Measurements from ENCODE around the gene TGM1. TPM values are rescaled to one million over a fixed set of nuclear protein-coding genes. Genes with fewer than 3 reads are reported as not detected.

Gene TGM1
- total RNA-seq, 1 donor from 2014 or later, result 88.7 TPM

DNA sequence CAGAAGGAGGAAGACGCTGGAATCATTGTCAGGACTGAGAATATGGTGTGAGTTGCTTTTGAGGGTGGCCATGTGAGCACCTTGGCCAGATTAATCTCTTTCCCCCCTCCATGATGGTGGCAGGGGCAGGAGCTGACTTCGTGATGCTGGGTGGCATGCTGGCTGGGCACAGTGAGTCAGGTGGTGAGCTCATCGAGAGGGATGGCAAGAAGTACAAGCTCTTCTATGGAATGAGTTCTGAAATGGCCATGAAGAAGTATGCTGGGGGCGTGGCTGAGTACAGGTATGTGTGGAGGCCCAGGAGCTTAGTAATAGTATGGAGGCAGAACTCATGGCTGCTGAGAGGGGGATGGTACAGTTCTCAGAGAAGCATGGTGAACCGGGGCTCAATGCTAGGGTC is 24.9 kb downstream of the TGM1 start:
- DNase-seq (ENCODE audit: low read depth) (peak; percentile 91), FAIRE-seq (no peak)
- H3K36me3 ChIP-seq (ENCODE audit: control insufficient read depth, insufficient read depth, low read length), result peaks cover 26% of the 10 kb centered on the region
- no peak overlapping the region for H3K4me3 ChIP-seq (ENCODE audit: low read depth, low read length)
- H3K27me3 ChIP-seq (ENCODE audit: control insufficient read depth, insufficient read depth, low read length), result no peaks in the 10 kb centered on the region
- TF ChIP-seq, protein P1, sequence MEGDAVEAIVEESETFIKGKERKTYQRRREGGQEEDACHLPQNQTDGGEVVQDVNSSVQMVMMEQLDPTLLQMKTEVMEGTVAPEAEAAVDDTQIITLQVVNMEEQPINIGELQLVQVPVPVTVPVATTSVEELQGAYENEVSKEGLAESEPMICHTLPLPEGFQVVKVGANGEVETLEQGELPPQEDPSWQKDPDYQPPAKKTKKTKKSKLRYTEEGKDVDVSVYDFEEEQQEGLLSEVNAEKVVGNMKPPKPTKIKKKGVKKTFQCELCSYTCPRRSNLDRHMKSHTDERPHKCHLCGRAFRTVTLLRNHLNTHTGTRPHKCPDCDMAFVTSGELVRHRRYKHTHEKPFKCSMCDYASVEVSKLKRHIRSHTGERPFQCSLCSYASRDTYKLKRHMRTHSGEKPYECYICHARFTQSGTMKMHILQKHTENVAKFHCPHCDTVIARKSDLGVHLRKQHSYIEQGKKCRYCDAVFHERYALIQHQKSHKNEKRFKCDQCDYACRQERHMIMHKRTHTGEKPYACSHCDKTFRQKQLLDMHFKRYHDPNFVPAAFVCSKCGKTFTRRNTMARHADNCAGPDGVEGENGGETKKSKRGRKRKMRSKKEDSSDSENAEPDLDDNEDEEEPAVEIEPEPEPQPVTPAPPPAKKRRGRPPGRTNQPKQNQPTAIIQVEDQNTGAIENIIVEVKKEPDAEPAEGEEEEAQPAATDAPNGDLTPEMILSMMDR (IDR thresholded peaks at IDR 0.05; ENCODE audit: insufficient read depth, low read length, severe bottlenecking), result no peak

DNA sequence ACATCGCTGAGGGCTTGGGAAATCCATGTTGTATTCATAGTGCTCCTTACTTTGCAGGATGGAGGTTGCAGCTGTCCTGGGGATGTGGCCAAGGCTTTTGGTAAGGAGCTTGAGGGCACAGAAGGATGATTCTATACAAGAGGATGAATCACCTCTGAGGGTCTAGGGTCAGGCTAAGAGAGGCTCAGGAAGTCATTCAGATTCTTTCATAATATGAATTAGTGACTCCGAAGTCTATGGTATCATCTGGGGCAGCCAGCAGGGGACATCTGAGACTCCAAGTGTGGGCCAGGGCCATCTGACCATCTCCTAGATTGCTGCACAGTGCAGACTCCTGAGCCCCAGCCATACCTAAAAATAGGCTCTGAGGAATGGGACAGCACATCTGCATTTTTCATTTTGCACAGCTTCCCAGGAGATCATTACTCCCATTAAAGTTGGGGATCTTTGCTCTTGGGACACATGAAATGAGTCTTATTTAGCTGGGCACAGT is 25.5 kb downstream of the TGM1 start:
- FAIRE-seq (no peak), DNase-seq (ENCODE audit: low read depth) (no peak)
- H3K36me3 ChIP-seq (ENCODE audit: control insufficient read depth, insufficient read depth, low read length), result peaks cover 26% of the 10 kb centered on the region
- TF ChIP-seq, protein P1 (IDR thresholded peaks at IDR 0.05; ENCODE audit: insufficient read depth, low read length, severe bottlenecking), result no peak
- H3K4me3 ChIP-seq (ENCODE audit: low read depth, low read length), result no peak overlapping the region
- H3K27me3 ChIP-seq (ENCODE audit: control insufficient read depth, insufficient read depth, low read length), result no peaks in the 10 kb centered on the region

DNA sequence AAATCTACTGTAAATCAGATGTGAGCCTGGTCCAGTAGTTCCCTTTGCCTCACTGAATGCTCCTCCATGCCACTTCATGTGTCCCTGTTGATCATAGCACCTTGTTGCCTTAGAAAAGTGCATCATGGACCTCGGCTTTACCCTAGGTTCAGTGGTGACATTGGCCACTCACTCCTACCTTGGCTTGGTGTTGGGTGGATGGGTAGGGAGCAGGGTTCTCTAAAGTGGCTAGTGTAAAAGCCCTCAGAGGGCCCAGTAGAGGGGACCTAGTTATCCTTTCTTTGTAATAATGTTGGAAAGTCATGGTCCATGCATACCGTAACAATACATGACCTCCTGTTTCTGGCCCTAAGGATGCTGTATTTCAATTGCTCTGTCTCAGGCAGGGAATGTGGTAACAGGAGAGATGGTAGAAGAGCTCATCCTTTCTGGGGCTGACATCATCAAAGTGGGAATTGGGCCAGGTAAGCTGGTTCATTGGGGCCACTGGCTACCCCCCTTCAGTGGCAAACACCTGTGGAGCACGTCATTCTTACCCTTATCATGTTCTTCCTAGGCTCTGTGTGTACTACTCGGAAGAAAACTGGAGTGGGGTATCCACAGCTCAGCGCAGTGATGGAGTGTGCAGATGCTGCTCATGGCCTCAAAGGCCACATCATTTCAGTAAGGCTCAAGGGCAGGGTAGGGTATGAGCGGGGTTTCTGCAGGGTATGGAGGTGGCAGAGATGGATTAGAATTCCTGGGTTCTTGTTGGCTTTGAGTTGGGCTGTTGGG is 26.1 kb downstream of the TGM1 start:
- TF ChIP-seq, protein P1 (IDR thresholded peaks at IDR 0.05; ENCODE audit: insufficient read depth, low read length, severe bottlenecking), result no peak
- DNase-seq (ENCODE audit: low read depth) (no peak), FAIRE-seq (no peak)
- H3K27me3 ChIP-seq (ENCODE audit: control insufficient read depth, insufficient read depth, low read length), result no peaks in the 10 kb centered on the region
- H3K4me3 ChIP-seq (ENCODE audit: low read depth, low read length), result no peak overlapping the region
- peaks cover 26% of the 10 kb centered on the region for H3K36me3 ChIP-seq (ENCODE audit: control insufficient read depth, insufficient read depth, low read length)

DNA sequence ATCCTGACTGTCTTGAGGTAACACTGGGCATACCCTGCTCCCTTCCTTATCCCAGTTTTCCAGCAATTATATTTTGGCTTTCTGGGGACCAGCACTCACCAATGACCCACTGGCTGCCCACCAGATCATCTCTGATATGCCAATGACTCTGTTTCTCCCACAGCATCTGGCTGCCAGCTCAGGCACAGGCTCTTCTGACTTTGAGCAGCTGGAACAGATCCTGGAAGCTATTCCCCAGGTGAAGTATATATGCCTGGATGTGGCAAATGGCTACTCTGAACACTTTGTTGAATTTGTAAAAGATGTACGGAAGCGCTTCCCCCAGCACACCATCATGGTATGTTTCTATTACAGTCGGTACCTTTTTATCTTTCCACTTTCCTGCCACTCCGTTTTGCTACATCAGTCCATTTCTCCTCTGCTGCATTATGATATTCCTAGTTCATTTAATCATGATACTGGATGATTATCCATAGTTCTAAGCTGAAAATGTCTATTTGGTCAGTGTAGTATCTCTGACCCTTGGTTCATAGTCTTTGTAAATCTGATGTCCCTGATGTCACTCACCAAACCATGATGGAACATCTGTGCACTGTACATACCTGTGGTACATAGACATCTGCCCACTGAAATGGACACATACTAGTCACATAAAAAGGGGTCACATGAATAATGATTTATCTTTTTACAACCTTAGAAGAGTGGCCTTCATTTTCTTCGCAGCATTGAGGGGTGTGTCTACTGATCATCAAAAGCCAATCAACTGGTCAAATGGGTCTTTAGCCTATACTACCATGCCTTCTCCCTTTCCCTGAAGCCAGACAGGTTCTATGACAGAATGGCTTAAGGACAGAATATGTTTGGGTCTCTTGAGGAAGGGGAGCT is 26.9 kb downstream of the TGM1 start:
- peaks cover 25% of the 10 kb centered on the region for H3K36me3 ChIP-seq (ENCODE audit: control insufficient read depth, insufficient read depth, low read length)
- no peak overlapping the region for H3K4me3 ChIP-seq (ENCODE audit: low read depth, low read length)

DNA sequence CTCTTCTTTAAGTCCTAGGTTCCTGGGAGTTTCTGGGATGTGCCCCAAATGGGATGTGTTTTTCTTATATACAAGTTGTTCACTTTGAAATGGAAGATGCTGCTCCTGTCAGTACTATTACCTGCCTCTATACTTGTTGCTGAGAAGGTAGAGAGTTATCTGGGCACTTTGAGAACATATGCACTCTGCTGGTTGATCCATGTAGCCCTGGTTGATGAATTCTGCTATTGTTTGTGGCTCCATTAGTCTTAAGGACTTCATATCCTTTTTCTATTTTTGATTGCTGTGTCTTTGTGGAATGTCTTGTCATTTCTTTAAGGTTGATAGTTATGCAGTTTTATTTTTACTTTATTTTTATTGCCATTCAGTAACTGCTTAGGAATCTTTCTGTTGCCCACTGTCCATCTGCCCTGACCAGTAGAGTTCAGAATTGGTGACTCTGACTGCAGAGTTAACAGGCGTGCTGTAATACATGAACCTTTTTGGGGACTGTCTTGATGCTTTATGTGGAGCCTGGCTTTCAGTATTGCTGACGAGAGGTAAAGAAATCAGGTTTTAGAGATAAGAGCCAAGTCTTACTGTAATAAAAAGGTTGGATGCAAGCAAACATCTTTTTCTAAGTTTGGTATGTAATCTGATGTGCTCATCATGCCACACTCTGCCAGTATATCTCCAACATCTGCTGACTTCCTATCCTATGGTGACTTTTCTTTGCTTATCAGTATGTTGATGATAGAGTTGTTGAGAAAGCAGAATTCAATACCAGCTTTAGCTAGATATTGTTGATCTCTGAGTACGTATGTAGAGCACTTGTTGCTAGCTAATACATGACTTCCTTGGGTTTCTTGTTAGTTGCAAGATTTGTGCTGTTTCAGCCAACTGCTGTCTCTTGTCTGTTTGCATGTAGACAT is 28.6 kb downstream of the TGM1 start:
- Histone ChIP-seq H3K36me3 (ENCODE audit: control insufficient read depth, insufficient read depth, low read length) (peaks cover 16% of the 10 kb centered on the region), H3K4me3 (ENCODE audit: low read depth, low read length) (no peak overlapping the region), H3K27me3 (ENCODE audit: control insufficient read depth, insufficient read depth, low read length) (no peaks in the 10 kb centered on the region)
- no peak for FAIRE-seq
- TF ChIP-seq, protein P1 (IDR thresholded peaks at IDR 0.05; ENCODE audit: insufficient read depth, low read length, severe bottlenecking), result no peak
- no peak for DNase-seq (ENCODE audit: low read depth)

More for the DNA sequence above, 26.9 kb downstream of the TGM1 start:
- FAIRE-seq (no peak), DNase-seq (ENCODE audit: low read depth) (no peak)
- no peaks in the 10 kb centered on the region for H3K27me3 ChIP-seq (ENCODE audit: control insufficient read depth, insufficient read depth, low read length)
- TF ChIP-seq, protein P1 (IDR thresholded peaks at IDR 0.05; ENCODE audit: insufficient read depth, low read length, severe bottlenecking), result no peak

All from bronchial epithelial cell (primary cell).